Mesendoderm (in vitro differentiated cells): ENCODE results near the gene STAT3.

Experiments used
- DNase-seq: peaks from one replicate; pipeline ENCODE4 v3.0.0; 2013
- H2AK5ac ChIP-seq: 2 replicates; pipeline ENCODE4 v1.6.1; 2013; ENCODE audit warnings: low read length, inconsistent platforms
- H2BK120ac ChIP-seq: 2 replicates; pipeline ENCODE4 v1.6.1; 2013; ENCODE audit warnings: low read depth, mild to moderate bottlenecking, low read length, moderate library complexity, mixed read lengths
- H2BK15ac ChIP-seq: replicated peaks from 2 replicates; pipeline ENCODE4 v1.6.1; 2013; ENCODE audit warnings: low read depth, mild to moderate bottlenecking, moderate library complexity
- H2BK5ac ChIP-seq: 2 replicates; pipeline ENCODE4 v1.6.1; 2013; ENCODE audit warnings: low read length, inconsistent platforms
- H3K18ac ChIP-seq: 2 replicates; pipeline ENCODE4 v1.6.1; 2013; ENCODE audit warnings: mild to moderate bottlenecking, low read length, mixed read lengths
- H3K23ac ChIP-seq: one replicate; pipeline ENCODE4 v1.6.1; 2013; ENCODE audit warnings: low read length
- H3K27ac ChIP-seq: 2 replicates; pipeline ENCODE4 v1.5.1; 2013; ENCODE audit warnings: low read depth, mild to moderate bottlenecking, inconsistent platforms, low read length, moderate library complexity
- H3K27me3 ChIP-seq: 2 replicates; pipeline ENCODE4 v1.6.1; 2013; ENCODE audit warnings: low read length, control low read depth, mild to moderate bottlenecking, inconsistent platforms; ENCODE audit not compliant: insufficient read depth, poor library complexity
- H3K36me3 ChIP-seq: 2 replicates; pipeline ENCODE4 v1.6.1; 2013; ENCODE audit warnings: low read length, inconsistent platforms; ENCODE audit not compliant: control insufficient read depth, insufficient read depth
- H3K4ac ChIP-seq: one replicate; pipeline ENCODE4 v1.6.1; 2013; ENCODE audit warnings: low read depth, mild to moderate bottlenecking, low read length, moderate library complexity
- H3K4me1 ChIP-seq: 2 replicates; pipeline ENCODE4 v1.6.1; 2013; ENCODE audit warnings: low read depth, low read length, inconsistent platforms; ENCODE audit not compliant: control insufficient read depth
- H3K4me2 ChIP-seq: 2 replicates; pipeline ENCODE4 v1.6.1; 2013; ENCODE audit warnings: low read length
- H3K4me3 ChIP-seq: 2 replicates; pipeline ENCODE4 v1.5.1; 2013; ENCODE audit warnings: mild to moderate bottlenecking, low read length
- H3K56ac ChIP-seq: one replicate; pipeline ENCODE4 v1.6.1; 2013; ENCODE audit warnings: low read length
- H3K79me1 ChIP-seq: 2 replicates; pipeline ENCODE4 v1.6.1; 2013; ENCODE audit warnings: low read length, inconsistent platforms
- H3K79me2 ChIP-seq: 2 replicates; pipeline ENCODE4 v1.6.1; 2013; ENCODE audit warnings: mild to moderate bottlenecking, low read length; ENCODE audit not compliant: control insufficient read depth, insufficient read depth
- H3K9ac ChIP-seq: 2 replicates; pipeline ENCODE4 v1.6.1; 2013; ENCODE audit warnings: low read length, inconsistent platforms
- H4K5ac ChIP-seq: one replicate; pipeline ENCODE4 v1.6.1; 2013; ENCODE audit warnings: low read length
- H4K8ac ChIP-seq: one replicate; pipeline ENCODE4 v1.6.1; 2013; ENCODE audit warnings: low read depth, mild to moderate bottlenecking, control low read depth, low read length, moderate library complexity
- WGBS: extraction: QIAGEN DNeasy Blood & Tissue Kit; methylation state at CpG from one replicate; pipeline ENCODE4 v1.1.7; 2013; ENCODE audit warnings: low lambda C conversion rate, missing lambda C conversion rate; ENCODE audit not compliant: insufficient coverage; ENCODE audit errors: extremely low coverage; 5-methylcytosine and 5-hydroxymethylcytosine counted together

STAT3 gene

GRCh38 chr17:42277342-42277712 lies 110.9 kb downstream of the STAT3 start:
- Histone ChIP-seq H3K23ac (no peak overlapping the region), H4K5ac (no peak overlapping the region), H3K4ac (no peak overlapping the region), H2BK120ac (no peak overlapping the region), H3K27me3 (no peaks in the 10 kb centered on the region), H3K4me2 (no peak overlapping the region), H3K4me3 (no peak overlapping the region), H3K36me3 (no peaks in the 10 kb centered on the region), H3K79me1 (peaks cover 2% of the 10 kb centered on the region), H3K79me2 (peaks cover 12% of the 10 kb centered on the region), H2BK15ac (no peak overlapping the region), H3K9ac (no peak overlapping the region), H4K8ac (no peak overlapping the region), H2BK5ac (no peak overlapping the region), H3K4me1 (peaks cover 3% of the 10 kb centered on the region), H3K18ac (no peak overlapping the region), H3K56ac (peak overlapping the region; percentile 92), H3K27ac (no peak overlapping the region), H2AK5ac (no peak overlapping the region)
- no peak for DNase-seq
- no CpG with 5 or more reads among the region's 6 CpGs for WGBS

GRCh38 chr17:42276609-42277341 lies 111.5 kb downstream of the STAT3 start:
- no peak overlapping the region for H4K5ac ChIP-seq
- H3K4ac ChIP-seq: peak overlapping the region; percentile 98

DNA sequence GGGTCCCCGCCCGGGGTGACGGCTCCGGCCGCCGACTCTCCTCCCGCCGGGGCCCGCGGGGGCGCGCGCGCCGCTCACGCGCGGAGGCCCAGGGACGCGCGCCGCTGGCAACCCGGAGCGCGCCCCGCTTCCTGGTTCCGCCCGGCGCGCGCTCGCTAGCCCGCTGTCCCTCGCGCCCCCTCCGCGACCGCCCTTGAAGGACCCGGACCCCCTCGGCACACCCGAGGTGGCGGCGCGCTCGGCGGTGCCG lies 112.0 kb downstream of the STAT3 start, which contains the start of gene STAT5B:
TSS of gene STAT5B (minus strand) at position 33 of the 250 bp plus-strand sequence. CDS start 44,264 bp downstream, outside the sequence.
- H3K4ac ChIP-seq: peak within 1 kb of the TSS; percentile 98
- WGBS: no CpG with 5 or more reads among the region's 47 CpGs

More at GRCh38 chr17:42276609-42277341, 111.5 kb downstream of the STAT3 start:
- Histone ChIP-seq H3K79me1 (peaks cover 2% of the 10 kb centered on the region), H3K79me2 (peaks cover 13% of the 10 kb centered on the region), H3K23ac (no peak overlapping the region), H3K56ac (peak overlapping the region; percentile 92), H3K36me3 (no peaks in the 10 kb centered on the region), H2BK5ac (no peak overlapping the region), H3K4me3 (peak overlapping the region; percentile 52), H2AK5ac (no peak overlapping the region), H4K8ac (peak overlapping the region; percentile 67), H2BK120ac (peak overlapping the region; percentile 65), H3K4me1 (peaks cover 3% of the 10 kb centered on the region), H2BK15ac (no peak overlapping the region), H3K18ac (peak overlapping the region; percentile 97), H3K9ac (peak overlapping the region; percentile 81), H3K4me2 (peak overlapping the region; percentile 58), H3K27me3 (no peaks in the 10 kb centered on the region), H3K27ac (no peak overlapping the region)
- WGBS: no CpG with 5 or more reads among the region's 44 CpGs
- DNase-seq: peak; percentile 72

GRCh38 chr17:42275527-42276358 lies 112.5 kb downstream of the STAT3 start:
- Histone ChIP-seq H3K4me2 (peak overlapping the region; percentile 27), H3K9ac (peak overlapping the region; percentile 83), H3K27ac (no peak overlapping the region), H4K8ac (peak overlapping the region; percentile 39), H3K56ac (peak overlapping the region; percentile 91), H3K79me1 (peaks cover 2% of the 10 kb centered on the region), H3K79me2 (peaks cover 16% of the 10 kb centered on the region), H3K23ac (peak overlapping the region; percentile 81), H3K4me1 (peaks cover 3% of the 10 kb centered on the region), H3K27me3 (no peaks in the 10 kb centered on the region), H3K18ac (peak overlapping the region; percentile 99), H2BK5ac (no peak overlapping the region), H4K5ac (no peak overlapping the region), H3K36me3 (no peaks in the 10 kb centered on the region), H3K4ac (peak overlapping the region; percentile 96), H3K4me3 (peak overlapping the region; percentile 81), H2AK5ac (no peak overlapping the region), H2BK120ac (peak overlapping the region; percentile 48), H2BK15ac (no peak overlapping the region)
- no CpG with 5 or more reads among the region's 82 CpGs for WGBS
- peak; percentile 67 for DNase-seq

More for the DNA sequence above, 112.0 kb downstream of the STAT3 start, which contains the start of gene STAT5B:
- DNase-seq: peak; percentile 73
- peak within 1 kb of the TSS; percentile 58 for H3K4me2 ChIP-seq
- H2BK5ac ChIP-seq: no peak within 1 kb of the TSS
- peaks cover 2% of the 10 kb centered on the region for H3K79me1 ChIP-seq
- no peak within 1 kb of the TSS for H3K27ac ChIP-seq
- no peaks in the 10 kb centered on the region for H3K36me3 ChIP-seq
- H4K8ac ChIP-seq: peak within 1 kb of the TSS; percentile 67
- H3K79me2 ChIP-seq: peaks cover 13% of the 10 kb centered on the region
- peak within 1 kb of the TSS; percentile 83 for H3K9ac ChIP-seq
- H3K23ac ChIP-seq: peak within 1 kb of the TSS; percentile 81
- no peaks in the 10 kb centered on the region for H3K27me3 ChIP-seq
- H3K4me1 ChIP-seq: peaks cover 3% of the 10 kb centered on the region
- H3K56ac ChIP-seq: peak within 1 kb of the TSS; percentile 92
- H3K4me3 ChIP-seq: peak within 1 kb of the TSS; percentile 81
- no peak within 1 kb of the TSS for H2BK15ac ChIP-seq
- H2AK5ac ChIP-seq: no peak within 1 kb of the TSS
- H4K5ac ChIP-seq: no peak within 1 kb of the TSS
- peak within 1 kb of the TSS; percentile 99 for H3K18ac ChIP-seq
- H2BK120ac ChIP-seq: peak within 1 kb of the TSS; percentile 65

DNA sequence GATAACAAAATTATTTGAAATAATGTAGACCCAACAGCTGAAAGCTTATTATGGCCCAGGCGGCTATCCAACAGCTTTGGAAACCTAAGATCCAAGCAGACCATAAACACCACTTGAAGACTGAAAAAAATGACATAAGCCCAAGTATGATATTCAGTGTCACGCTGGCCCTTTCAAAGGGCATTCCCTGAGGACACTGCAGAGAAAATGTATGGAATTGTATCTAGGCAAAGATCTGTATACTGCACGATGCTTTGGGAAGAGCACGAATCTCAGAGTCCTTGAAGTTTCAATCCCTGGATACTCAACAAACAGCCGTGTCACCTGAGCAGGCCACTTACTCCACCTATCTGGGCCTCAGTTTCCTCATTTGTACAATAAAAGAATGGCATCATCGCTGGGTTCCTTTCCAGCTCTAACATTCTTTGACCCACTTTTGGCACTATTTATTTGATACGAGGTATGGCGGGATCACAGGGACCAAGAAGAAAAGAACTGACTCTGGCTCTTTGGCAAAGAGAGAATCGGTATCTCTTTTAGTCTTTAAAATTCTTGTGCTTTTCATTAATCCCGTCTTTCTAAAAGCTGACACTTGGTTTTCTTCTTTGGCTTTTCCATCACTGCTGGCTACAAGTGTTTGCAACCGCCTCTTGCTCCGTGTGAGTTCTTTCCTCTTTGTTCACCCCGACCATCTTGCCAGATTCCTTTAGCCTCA lies 113.3 kb downstream of the STAT3 start:
- Histone ChIP-seq H3K36me3 (no peaks in the 10 kb centered on the region), H3K4ac (no peak overlapping the region), H4K8ac (peak overlapping the region; percentile 39), H3K4me2 (peak overlapping the region; percentile 27), H3K79me2 (peaks cover 18% of the 10 kb centered on the region), H3K4me1 (peaks cover 3% of the 10 kb centered on the region), H3K18ac (peak overlapping the region; percentile 99), H3K27ac (no peak overlapping the region), H3K23ac (no peak overlapping the region), H2AK5ac (no peak overlapping the region), H4K5ac (no peak overlapping the region), H2BK15ac (no peak overlapping the region), H3K56ac (peak overlapping the region; percentile 91), H3K79me1 (peaks cover 4% of the 10 kb centered on the region), H2BK120ac (no peak overlapping the region), H3K27me3 (no peaks in the 10 kb centered on the region), H3K4me3 (peak overlapping the region; percentile 81), H2BK5ac (no peak overlapping the region), H3K9ac (peak overlapping the region; percentile 83)
- WGBS: no CpG with 5 or more reads among the region's 13 CpGs
- DNase-seq: no peak
